ENCODE data around the gene KLHL24. TPM values are rescaled to one million over a fixed set of nuclear protein-coding genes. Genes with fewer than 3 reads are reported as not detected.

The KLHL24 gene
- total RNA-seq, 1 experiment from 2014 or later: 17.7 TPM

GRCh38 chr3:183728204-183728603, 92.8 kb downstream of the KLHL24 start:
- H3K23ac ChIP-seq (ENCODE audit: insufficient read length, low read depth, low read length): no peak overlapping the region
- no peak overlapping the region for H2BK15ac ChIP-seq (ENCODE audit: low read depth, low read length)
- H3K4me1 ChIP-seq (ENCODE audit: insufficient read depth, low read length): no peaks in the 10 kb centered on the region
- no peak overlapping the region for H3K4ac ChIP-seq (ENCODE audit: low read depth, low read length)
- H3K79me2 ChIP-seq (ENCODE audit: insufficient read depth, low read length): no peaks in the 10 kb centered on the region
- H3K27me3 ChIP-seq (ENCODE audit: insufficient read depth, low read length): no peaks in the 10 kb centered on the region
- H4K91ac ChIP-seq (ENCODE audit: insufficient read length, low read depth, low read length): no peak overlapping the region
- H3T11ph ChIP-seq (ENCODE audit: low read length): no peak overlapping the region
- H2AK5ac ChIP-seq (ENCODE audit: insufficient read length, low read length): no peak overlapping the region
- WGBS (ENCODE audit: extremely low coverage, insufficient read length, low lambda C conversion rate): no CpG with 5 or more reads among the region's 1 CpG
- H3K18ac ChIP-seq (ENCODE audit: insufficient read length, low read depth, low read length): no peak overlapping the region
- H2BK12ac ChIP-seq (ENCODE audit: insufficient read length, low read depth, low read length): no peak overlapping the region
- H4K5ac ChIP-seq (ENCODE audit: insufficient read length, low read depth, low read length): no peak overlapping the region
- Mint-ChIP-seq H3K36me3 (ENCODE audit: insufficient read depth in 1 of 3, low read depth in 3 of 3) (peaks cover 49 to 88% (median 82%) of the 10 kb centered on the region in 3 experiments), H3K4me1 (no peaks in the 10 kb centered on the region), H3K4me3 (no peak overlapping the region), H3K9me3 (no peaks in the 10 kb centered on the region), H3K27ac (no peak overlapping the region), H3K27me3 (ENCODE audit: low read depth) (no peaks in the 10 kb centered on the region)
- H2BK120ac ChIP-seq (ENCODE audit: low read depth, low read length, poor library complexity, severe bottlenecking): no peak overlapping the region
- no peaks in the 10 kb centered on the region for H3K23me2 ChIP-seq (ENCODE audit: insufficient read length, low read depth, low read length, poor library complexity, severe bottlenecking)
- H3K9ac ChIP-seq (ENCODE audit: extremely low read depth, insufficient read length, low read length): no peak overlapping the region
- no peak for DNase-seq
- no peak overlapping the region for H2BK20ac ChIP-seq (ENCODE audit: low read depth, low read length, poor library complexity, severe bottlenecking)
- no peak overlapping the region for H4K8ac ChIP-seq (replicated peaks; ENCODE audit: insufficient read length, low read depth, low read length)
- H3K4me2 ChIP-seq (ENCODE audit: insufficient read depth, insufficient read length, low read length): no peak overlapping the region
- no peak overlapping the region for H3K56ac ChIP-seq (ENCODE audit: insufficient read length, low read depth, low read length)
- no peaks in the 10 kb centered on the region for H3K79me1 ChIP-seq (ENCODE audit: insufficient read depth, low read depth, low read length, poor library complexity, severe bottlenecking)
- no peak overlapping the region for H3K27ac ChIP-seq (ENCODE audit: insufficient read length, low read depth, low read length)
- no peaks in the 10 kb centered on the region for H4K20me1 ChIP-seq (ENCODE audit: control insufficient read depth, insufficient read depth, insufficient read length)
- no peaks in the 10 kb centered on the region for H3K9me3 ChIP-seq (ENCODE audit: control insufficient read depth, low read depth, low read length)
- no peak overlapping the region for H2AFZ ChIP-seq (ENCODE audit: low read length)
- no peak overlapping the region for H3K14ac ChIP-seq (ENCODE audit: insufficient read depth, low read length)
- TF ChIP-seq CTCF (conservative IDR thresholded peaks at IDR 0.05): no peak
- H2BK5ac ChIP-seq (ENCODE audit: insufficient read length, low read length): no peak overlapping the region

Measured in H9 (cell line).